Heart right ventricle (tissue), 16 donors: ENCODE results near the gene PACS2. TPM values are rescaled to one million over a fixed set of nuclear protein-coding genes. Genes with fewer than 3 reads are reported as not detected.

Experiments
- ATAC-seq, 8 donors: fragments of 200-7000 bp; cut with Tn5 transposase; one replicate each; pipeline ENCODE4 v1.9.1; 2020; ENCODE audit warnings: mild to moderate bottlenecking in 8 of 8, moderate library complexity in 8 of 8, moderate number of reproducible peaks in 1 of 8
- DNase-seq, 2 donors: peaks; one replicate each; pipeline ENCODE4 v3.0.0-alpha.2; 2020
- H3K27ac ChIP-seq, 10 donors: fragments of 200-600 bp; sonication (generic) in 2 of 10; one replicate each; pipeline versions ENCODE4 v1.5.0 to v1.8.0; 2020 to 2022; ENCODE audit warnings: mild to moderate bottlenecking in 3 of 10
- H3K27me3 ChIP-seq, 7 donors: fragments of 200-600 bp; one replicate each; pipeline ENCODE4 v1.8.0; 2021 to 2022; ENCODE audit warnings: mild to moderate bottlenecking in 2 of 7
- H3K36me3 ChIP-seq, 9 donors: fragments of 200-600 bp; sonication (generic) in 1 of 9; one replicate each; pipeline versions ENCODE4 v1.5.0 to v1.8.0; 2020 to 2022; ENCODE audit warnings: mild to moderate bottlenecking in 2 of 9
- H3K4me1 ChIP-seq, 9 donors: fragments of 200-600 bp; sonication (generic) in 1 of 9; one replicate each; pipeline versions ENCODE4 v1.5.0 to v1.8.0; 2020 to 2022; ENCODE audit warnings: mild to moderate bottlenecking in 4 of 9
- H3K4me3 ChIP-seq, 10 donors: fragments of 200-600 bp; sonication (generic) in 2 of 10; one replicate each; pipeline versions ENCODE4 v1.5.0 to v1.8.0; 2020 to 2022; ENCODE audit warnings: mild to moderate bottlenecking in 7 of 10, moderate library complexity in 2 of 10
- H3K9me3 ChIP-seq, 11 donors: fragments of 200-600 bp in 10 of 11; sonication (generic) in 2 of 11; one replicate each; pipeline versions ENCODE4 v1.5.0 to v1.8.0; 2013 to 2022; ENCODE audit warnings: mild to moderate bottlenecking in 2 of 11, control low read depth in 1 of 11, moderate library complexity in 1 of 11
- CTCF ChIP-seq, 9 donors: fragments of 200-600 bp; sonication (generic) in 2 of 9; IDR thresholded peaks; one replicate each; pipeline versions ENCODE4 v1.5.0 to v1.8.0; 2021 to 2022; ENCODE audit warnings: antibody characterized with exemption in 9 of 9, mild to moderate bottlenecking in 5 of 9, moderate library complexity in 1 of 9
- WGBS, 2 donors: extraction: QIAGEN DNeasy Blood & Tissue Kit; methylation state at CpG; one replicate each; pipeline ENCODE4 v1.1.7; 2013; ENCODE audit warnings: inconsistent platforms in 1 of 2; 5-methylcytosine and 5-hydroxymethylcytosine counted together
- intact Hi-C, 10 donors: fragments of 100-400 bp; cut with DNase I; formaldehyde crosslinking; loops; one replicate each; pipeline versions ENCODE4 v1.11.1 to v1.14.2; 2022
- polyA plus RNA-seq, 2 donors: library from polyadenylated mRNA; stranded (reverse); fragments of 200-250 nt; gene quantifications; one replicate each; pipeline ENCODE4 v1.2.3, GENCODE V29; 2013
- total RNA-seq, 10 donors: library from RNA; stranded (reverse); fragmentation: NEBNext Ultra II Directional in 3 of 10; extraction: Animal tissue kit (Norgen Biotek cat#: 25700) in 3 of 10; gene quantifications; one replicate each; pipeline versions ENCODE4 v1.2.1 to v1.2.4, GENCODE V29; 2021 to 2023
- donor health status: Arrhythmogenic right ventricular cardiomyopathy.
- donor health status: ischemic (EF 13 %, LVEDD 7.1; RV severe dilation, severe dysfunction).
- donor health status: healthy with polysubstance abuse.
- donor health status: DM: no; HTN: yes; CAD: no.
- donor health status: DM: no; HTN: no; CAD: no.
- donor health status: ischemic (EF 25% LVEDD 6.9; RV normal size, moderate dysfunction).
- donor health status: ischemic (EF 25% LVEDD 5.7; RV mildly dilated, moderate dysfunction).
- donor health status: healthy.
- donor health status: DM: yes; HTN: yes; CAD: no.
- donor health status: Ischemic cardiomyopathy.
- donor health status: ischemic (EF 35%, LVEDD 5.7; RV mildly dilated, moderate dysfunction).
- donor health status: nonischemic (EF 11% LVEDD 7.7; RV severe dilation, severe dysfunction).
- donor health status: DM: yes; HTN: yes; CAD: no.
- donor health status: PGD.
- donor health status: ischemic (EF 29% LVEDD 5.4; RV normal size, mild dysfunction).
- donor health status: nonischemic (EF 23%, LVEDD 6.1; RV moderate dilation, normal function).

PACS2 gene
- total and polyA plus RNA-seq, 12 donors, result 41.8 to 123 (median 54.6) TPM

GRCh38 chr14:105355850-105356604, 41.5 kb downstream of the PACS2 start:
- Histone ChIP-seq H3K27ac (no peak overlapping the region), H3K4me3 (no peak overlapping the region), H3K9me3 (no peaks in the 10 kb centered on the region), H3K4me1 (peaks cover 0 to 9% (median 4%) of the 10 kb centered on the region in 9 donors), H3K27me3 (no peaks in the 10 kb centered on the region), H3K36me3 (peaks cover 0 to 63% (median 15%) of the 10 kb centered on the region in 9 donors)
- no peak for TF ChIP-seq CTCF (IDR thresholded peaks at IDR 0.05)
- 91 to 93% methylated on average over 22 of the region's 22 CpGs for WGBS, 2 donors
- DNase-seq (no peak), ATAC-seq (no peak)
- intact Hi-C loops, result loop anchor here in 3 of 10 donors (10.0 kb wide), 3 partner anchors 91 to 381 kb away; partner anchors contain the start of gene AHNAK2 (in 1 of the 3)

GRCh38 chr14:105356927-105357326, 42.4 kb downstream of the PACS2 start:
- H3K36me3 ChIP-seq, result peaks cover 0 to 68% (median 19%) of the 10 kb centered on the region in 9 donors
- WGBS, 2 donors, result 85 to 87% methylated on average over 9 of the region's 9 CpGs
- ATAC-seq (no peak), DNase-seq (no peak)
- H3K27ac ChIP-seq, result no peak overlapping the region
- TF ChIP-seq CTCF (IDR thresholded peaks at IDR 0.05), result no peak
- intact Hi-C loops, result loop anchor here in 3 of 10 donors (10.0 kb wide), 3 partner anchors 92 to 382 kb away; partner anchors contain the start of gene AHNAK2 (in 1 of the 3)
- no peaks in the 10 kb centered on the region for H3K9me3 ChIP-seq
- no peaks in the 10 kb centered on the region for H3K27me3 ChIP-seq
- H3K4me3 ChIP-seq, result no peak overlapping the region
- peaks cover 0 to 5% (median 2%) of the 10 kb centered on the region in 9 donors for H3K4me1 ChIP-seq

GRCh38 chr14:105357626-105358025, 43.1 kb downstream of the PACS2 start:
- Histone ChIP-seq H3K4me1 (no peaks in the 10 kb centered on the region), H3K27ac (no peak overlapping the region), H3K4me3 (no peak overlapping the region), H3K27me3 (no peaks in the 10 kb centered on the region), H3K36me3 (peaks cover 0 to 68% (median 19%) of the 10 kb centered on the region in 9 donors), H3K9me3 (peaks cover 0 to under 1% (median 0%) of the 10 kb centered on the region in 11 donors)
- ATAC-seq (peak in 5 of 8 donors; percentile 10 to 28 (median 16)), DNase-seq (no peak)
- intact Hi-C loops, result loop anchor here in 3 of 10 donors (10.0 kb wide), 3 partner anchors 93 to 383 kb away; partner anchors contain the start of gene AHNAK2 (in 1 of the 3)
- 96 to 97% methylated on average over 17 of the region's 17 CpGs for WGBS, 2 donors
- no peak for TF ChIP-seq CTCF (IDR thresholded peaks at IDR 0.05)

- H3K27ac ChIP-seq, result no peak overlapping the region
- no peaks in the 10 kb centered on the region for H3K27me3 ChIP-seq
- TF ChIP-seq CTCF (IDR thresholded peaks at IDR 0.05), result no peak
- H3K4me1 ChIP-seq, result no peaks in the 10 kb centered on the region
- peak in 4 of 8 donors; percentile 5 to 34 (median 22) for ATAC-seq
- intact Hi-C loops, result loop anchor here in 3 of 10 donors (10.0 kb wide), 3 partner anchors 93 to 383 kb away; partner anchors contain the start of gene AHNAK2 (in 1 of the 3)
- H3K36me3 ChIP-seq, result peaks cover 0 to 68% (median 19%) of the 10 kb centered on the region in 9 donors
- 94 to 97% methylated on average over 24 to 25 of the region's 25 CpGs for WGBS, 2 donors
- peaks cover 0 to 4% (median 0%) of the 10 kb centered on the region in 11 donors for H3K9me3 ChIP-seq
- no peak for DNase-seq
- H3K4me3 ChIP-seq, result no peak overlapping the region
These were observed 43.7 kb downstream of the PACS2 start for GRCh38 chr14:105358140-105358846.
